GM12878 (cell line): Measurements from ENCODE around the gene TMEM214. TPM values are rescaled to one million over a fixed set of nuclear protein-coding genes. Genes with fewer than 3 reads are reported as not detected.

Experiments used
- BCL3 ChIP-seq: IDR thresholded peaks from 2 replicates; pipeline ENCODE4 v1.6.1; 2011; ENCODE audit warnings: borderline replicate concordance, low read depth, mild to moderate bottlenecking, moderate library complexity, low read length; ENCODE audit not compliant: insufficient read depth, poor library complexity, severe bottlenecking
- BRCA1 ChIP-seq: IDR thresholded peaks from 2 replicates; pipeline ENCODE4 v1.6.1; 2011; ENCODE audit warnings: low read depth, low read length, improper control_type of control experiment
- CBX3 ChIP-seq: fragments of 200-600 bp; sonication (generic); IDR thresholded peaks from 2 replicates; pipeline ENCODE4 v1.6.1; 2016; ENCODE audit warnings: low read depth, borderline replicate concordance
- CBX5 ChIP-seq: sonication (generic); IDR thresholded peaks from 2 replicates; pipeline ENCODE4 v1.6.1; 2016; ENCODE audit warnings: low read depth, moderate library complexity, mild to moderate bottlenecking, inconsistent platforms
- CHD2 ChIP-seq: IDR thresholded peaks from 2 replicates; pipeline ENCODE4 v1.6.1; 2011; ENCODE audit warnings: low read depth, low read length, improper control_type of control experiment, borderline replicate concordance
- GATAD2B ChIP-seq: fragments of 450-650 bp; conservative IDR thresholded peaks from 2 replicates; pipeline ENCODE4 v1.6.1; 2017; ENCODE audit warnings: low read depth, mild to moderate bottlenecking, moderate library complexity
- HDAC2 ChIP-seq: fragments of 200-600 bp; sonication (generic); IDR thresholded peaks from 2 replicates; pipeline ENCODE4 v1.6.1; 2017
- HDGF ChIP-seq: fragments of 450-650 bp; IDR thresholded peaks from 2 replicates; pipeline ENCODE4 v1.6.1; 2016; ENCODE audit warnings: antibody characterized with exemption
- JUND ChIP-seq: IDR thresholded peaks from 2 replicates; pipeline ENCODE4 v1.6.1; 2012; ENCODE audit warnings: low read depth, mild to moderate bottlenecking, low read length, improper control_type of control experiment, moderate library complexity
- KAT2A ChIP-seq: conservative IDR thresholded peaks from 2 replicates; pipeline ENCODE4 v1.6.1; 2011; ENCODE audit warnings: low read depth, low read length; ENCODE audit not compliant: control insufficient read depth
- KDM1A ChIP-seq: fragments of 200-600 bp; sonication (generic); IDR thresholded peaks from 2 replicates; pipeline ENCODE4 v1.6.1; 2016; ENCODE audit warnings: borderline replicate concordance
- MEF2B ChIP-seq: fragments of 450-650 bp; IDR thresholded peaks from 2 replicates; pipeline ENCODE4 v1.6.1; 2018; ENCODE audit warnings: mild to moderate bottlenecking, moderate library complexity; ENCODE audit not compliant: partially characterized antibody, poor library complexity, severe bottlenecking
- MXI1 ChIP-seq: fragments of 150-350 bp; IDR thresholded peaks from 2 replicates; pipeline ENCODE4 v1.6.1; 2011; ENCODE audit warnings: low read depth, mild to moderate bottlenecking, inconsistent platforms, low read length, improper control_type of control experiment
- NFYB ChIP-seq: IDR thresholded peaks from 2 replicates; pipeline ENCODE4 v1.6.1; 2011; ENCODE audit warnings: low read depth, mild to moderate bottlenecking, low read length, improper control_type of control experiment, moderate library complexity; ENCODE audit not compliant: insufficient read depth
- NKRF ChIP-seq: fragments of 450-650 bp; conservative IDR thresholded peaks from 2 replicates; pipeline ENCODE4 v1.6.1; 2017; ENCODE audit warnings: mild to moderate bottlenecking, moderate library complexity
- PML ChIP-seq: IDR thresholded peaks from 2 replicates; pipeline ENCODE4 v1.6.1; 2012; ENCODE audit warnings: low read length, inconsistent platforms
- SRF ChIP-seq, 2 experiments: IDR thresholded peaks; 2 replicates each; pipeline ENCODE4 v1.6.1; 2011; ENCODE audit warnings: low read depth in 2 of 2, low read length in 2 of 2, mild to moderate bottlenecking in 1 of 2, moderate library complexity in 1 of 2
- USF2 ChIP-seq: IDR thresholded peaks from 2 replicates; pipeline ENCODE4 v1.6.1; 2011; ENCODE audit warnings: low read depth, low read length, improper control_type of control experiment, borderline replicate concordance
- ZNF207 ChIP-seq: fragments of 450-650 bp; IDR thresholded peaks from 2 replicates; pipeline ENCODE4 v1.6.1; 2014; ENCODE audit warnings: antibody characterized with exemption, mild to moderate bottlenecking, borderline replicate concordance
- ZNF384 ChIP-seq: IDR thresholded peaks from 2 replicates; pipeline ENCODE4 v1.6.1; 2012; ENCODE audit warnings: low read depth, mild to moderate bottlenecking, low read length, improper control_type of control experiment, borderline replicate concordance
- polyA plus RNA-seq, 11 experiments: library from polyadenylated mRNA; depleted of rRNA in 4 of 11; unstranded in 6 of 11; stranded (reverse) in 5 of 11; fragments of >200 nt; fragmentation: Nextera tagmentation in 4 of 11; fragmentation: Illumina TruSeq in 1 of 11; extraction: Ambion mirVana in 4 of 11; extraction: Trizol in 1 of 11; gene quantifications; 1 replicate in 1 of 11; 2 replicates in 10 of 11; pipeline versions ENCODE4 v1.2.1 to v1.2.3, GENCODE V29; 2011 to 2016; ENCODE audit warnings: inconsistent platforms in 2 of 11, missing spikeins in 2 of 11, low read depth in 1 of 11
- total RNA-seq, 4 experiments: library from RNA; depleted of rRNA in 3 of 4; stranded (reverse); fragments of >200 nt in 3 of 4; fragmentation: Illumina TruSeq in 1 of 4; extraction: Trizol in 1 of 4; gene quantifications; 2 replicates each; pipeline versions ENCODE4 v1.2.1 to v1.2.3, GENCODE V29; 2013 to 2021
- TF ChIP-seq, protein P1 (sequence below): fragments of 450-650 bp; IDR thresholded peaks from 2 replicates; pipeline ENCODE4 v1.6.1; 2017; ENCODE audit warnings: antibody characterized with exemption, mild to moderate bottlenecking, moderate library complexity
- TF ChIP-seq, protein P2 (sequence below): fragments of 450-650 bp; IDR thresholded peaks from 2 replicates; pipeline ENCODE4 v1.6.1; 2016; ENCODE audit warnings: mild to moderate bottlenecking

TMEM214 gene
- total and polyA plus RNA-seq, 10 of the 15 experiments (the other 5 are each of a cell fraction or from before 2014, with no cell fraction given): 10.4 to 79.2 (median 45.0) TPM

DNA sequence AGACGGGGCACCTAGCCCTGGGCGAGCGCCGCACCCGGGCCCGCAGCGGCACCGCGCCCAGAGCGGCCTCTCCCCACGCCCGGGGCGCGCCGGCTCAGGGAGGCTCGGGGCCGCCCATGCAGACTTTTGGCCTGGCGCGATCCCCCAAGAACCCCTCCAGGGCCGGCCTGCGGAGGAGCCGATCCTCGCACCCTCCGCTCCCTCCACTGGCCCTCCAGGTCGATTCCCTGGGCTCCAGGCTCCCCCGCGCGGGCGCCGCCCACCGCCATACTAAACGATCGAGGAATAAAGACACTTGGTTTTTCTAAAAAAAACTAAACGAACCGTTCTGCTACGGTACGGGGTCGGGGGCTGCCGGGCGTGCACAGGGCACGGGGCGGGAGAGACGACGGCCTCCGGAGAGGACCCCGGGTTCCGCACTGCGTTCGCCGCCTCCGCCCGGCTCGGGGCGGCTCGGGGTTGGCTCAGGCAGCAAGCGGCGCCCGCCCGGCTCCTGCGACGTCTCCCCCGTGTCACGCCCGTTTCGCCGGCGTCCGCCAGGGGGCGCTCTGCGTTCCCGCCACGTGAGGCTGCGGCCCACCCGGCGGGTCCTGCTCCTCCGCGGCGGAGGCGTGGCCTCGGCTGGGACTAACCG lies 53.4 kb downstream of the TMEM214 start (continued):
- TF ChIP-seq BRCA1 (no peak), KDM1A (no peak), CHD2 (no peak), ZNF384 (no peak), MXI1 (peak; percentile 83), CBX5 (peak; percentile 16; the same call in 1 of the 2 replicates), ZNF207 (0 out of 2 replicates have a peak, but pooled peaks have one; percentile 53), NFYB (no peak), HDAC2 (no peak), JUND (no peak), KAT2A (no peak), HDGF (no peak), SRF (IDR thresholded peaks at IDR 0.05; ENCODE audit: low read depth in 2 of 2, low read length in 2 of 2) (0 out of 4 replicates have a peak, but pooled peaks of 1 of the 2 experiments have one; percentile 23), MEF2B (peak; percentile 30), PML (no peak), BCL3 (no peak), GATAD2B (peak; percentile 24), NKRF (peak; percentile 57), CBX3 (no peak), USF2 (peak; percentile 50)
- TF ChIP-seq, protein P1, sequence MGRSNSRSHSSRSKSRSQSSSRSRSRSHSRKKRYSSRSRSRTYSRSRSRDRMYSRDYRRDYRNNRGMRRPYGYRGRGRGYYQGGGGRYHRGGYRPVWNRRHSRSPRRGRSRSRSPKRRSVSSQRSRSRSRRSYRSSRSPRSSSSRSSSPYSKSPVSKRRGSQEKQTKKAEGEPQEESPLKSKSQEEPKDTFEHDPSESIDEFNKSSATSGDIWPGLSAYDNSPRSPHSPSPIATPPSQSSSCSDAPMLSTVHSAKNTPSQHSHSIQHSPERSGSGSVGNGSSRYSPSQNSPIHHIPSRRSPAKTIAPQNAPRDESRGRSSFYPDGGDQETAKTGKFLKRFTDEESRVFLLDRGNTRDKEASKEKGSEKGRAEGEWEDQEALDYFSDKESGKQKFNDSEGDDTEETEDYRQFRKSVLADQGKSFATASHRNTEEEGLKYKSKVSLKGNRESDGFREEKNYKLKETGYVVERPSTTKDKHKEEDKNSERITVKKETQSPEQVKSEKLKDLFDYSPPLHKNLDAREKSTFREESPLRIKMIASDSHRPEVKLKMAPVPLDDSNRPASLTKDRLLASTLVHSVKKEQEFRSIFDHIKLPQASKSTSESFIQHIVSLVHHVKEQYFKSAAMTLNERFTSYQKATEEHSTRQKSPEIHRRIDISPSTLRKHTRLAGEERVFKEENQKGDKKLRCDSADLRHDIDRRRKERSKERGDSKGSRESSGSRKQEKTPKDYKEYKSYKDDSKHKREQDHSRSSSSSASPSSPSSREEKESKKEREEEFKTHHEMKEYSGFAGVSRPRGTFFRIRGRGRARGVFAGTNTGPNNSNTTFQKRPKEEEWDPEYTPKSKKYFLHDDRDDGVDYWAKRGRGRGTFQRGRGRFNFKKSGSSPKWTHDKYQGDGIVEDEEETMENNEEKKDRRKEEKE: no peak
- TF ChIP-seq, protein P2, sequence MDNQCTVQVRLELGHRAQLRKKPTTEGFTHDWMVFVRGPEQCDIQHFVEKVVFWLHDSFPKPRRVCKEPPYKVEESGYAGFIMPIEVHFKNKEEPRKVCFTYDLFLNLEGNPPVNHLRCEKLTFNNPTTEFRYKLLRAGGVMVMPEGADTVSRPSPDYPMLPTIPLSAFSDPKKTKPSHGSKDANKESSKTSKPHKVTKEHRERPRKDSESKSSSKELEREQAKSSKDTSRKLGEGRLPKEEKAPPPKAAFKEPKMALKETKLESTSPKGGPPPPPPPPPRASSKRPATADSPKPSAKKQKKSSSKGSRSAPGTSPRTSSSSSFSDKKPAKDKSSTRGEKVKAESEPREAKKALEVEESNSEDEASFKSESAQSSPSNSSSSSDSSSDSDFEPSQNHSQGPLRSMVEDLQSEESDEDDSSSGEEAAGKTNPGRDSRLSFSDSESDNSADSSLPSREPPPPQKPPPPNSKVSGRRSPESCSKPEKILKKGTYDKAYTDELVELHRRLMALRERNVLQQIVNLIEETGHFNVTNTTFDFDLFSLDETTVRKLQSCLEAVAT: no peak
